ENCODE data around the gene ZCWPW2.

Gene ZCWPW2

GRCh38 chr3:28467414-28467813, 118.9 kb downstream of the ZCWPW2 start:
- DNase-seq = no peak
- H3K27me3 Mint-ChIP-seq = peaks cover 3% of the 10 kb centered on the region

GRCh38 chr3:28476194-28476593, 127.7 kb downstream of the ZCWPW2 start:
- CTCF ChIA-PET = interaction anchor here (1.0 to 1.5 kb wide), 2 partner anchors 9 to 821 kb away, joined by 3 read pairs; no protein-coding TSS in a partner anchor
- H3K36me3 Mint-ChIP-seq = no peaks in the 10 kb centered on the region
- no peak overlapping the region for H3K27ac Mint-ChIP-seq
- H3K9me3 Mint-ChIP-seq = no peaks in the 10 kb centered on the region
- H3K27me3 Mint-ChIP-seq = no peaks in the 10 kb centered on the region
- no peak for DNase-seq
- H3K4me1 Mint-ChIP-seq = no peaks in the 10 kb centered on the region
- no peak overlapping the region for H3K4me3 Mint-ChIP-seq

More at GRCh38 chr3:28467414-28467813, 118.9 kb downstream of the ZCWPW2 start:
- no peaks in the 10 kb centered on the region for H3K36me3 Mint-ChIP-seq
- H3K4me1 Mint-ChIP-seq = no peaks in the 10 kb centered on the region
- no peaks in the 10 kb centered on the region for H3K9me3 Mint-ChIP-seq
- CTCF ChIA-PET = interaction anchor here (1.0 kb wide), 1 partner anchor 9 kb away, joined by 3 read pairs; no protein-coding TSS in a partner anchor
- H3K27ac Mint-ChIP-seq = no peak overlapping the region
- no peak overlapping the region for H3K4me3 Mint-ChIP-seq

GRCh38 chr3:28476764-28477163, 128.2 kb downstream of the ZCWPW2 start:
- H3K36me3 Mint-ChIP-seq = no peaks in the 10 kb centered on the region
- DNase-seq = no peak
- no peak overlapping the region for H3K27ac Mint-ChIP-seq
- no peaks in the 10 kb centered on the region for H3K27me3 Mint-ChIP-seq
- H3K9me3 Mint-ChIP-seq = no peaks in the 10 kb centered on the region
- CTCF ChIA-PET = interaction anchor here (1.0 to 1.5 kb wide), 3 partner anchors 9 to 821 kb away, joined by 3 read pairs; no protein-coding TSS in a partner anchor
- no peaks in the 10 kb centered on the region for H3K4me1 Mint-ChIP-seq
- no peak overlapping the region for H3K4me3 Mint-ChIP-seq

DNA sequence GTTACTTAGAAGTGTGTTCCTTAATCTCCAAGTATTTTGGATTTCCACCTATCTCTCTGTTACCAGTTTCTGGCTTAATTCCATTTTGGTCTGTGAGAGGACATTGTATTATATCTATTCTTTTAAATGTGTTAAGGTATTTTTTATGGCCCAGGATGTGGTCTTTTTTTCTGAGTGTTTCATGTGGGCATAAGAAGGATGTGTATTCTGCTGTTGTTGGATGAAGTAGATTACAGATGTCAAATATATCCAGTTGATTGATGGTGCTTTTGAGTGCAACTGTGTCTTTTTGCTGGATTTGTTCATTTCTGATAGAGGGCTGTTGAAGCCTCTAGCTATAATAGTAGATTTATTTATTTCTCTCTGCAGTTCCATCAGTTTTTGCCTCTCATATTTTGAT, 136.6 kb downstream of the ZCWPW2 start:
- peaks cover 5% of the 10 kb centered on the region for H3K4me1 Mint-ChIP-seq
- H3K36me3 Mint-ChIP-seq = no peaks in the 10 kb centered on the region
- H3K9me3 Mint-ChIP-seq = peaks cover 12% of the 10 kb centered on the region
- CTCF ChIA-PET = no interaction called here
- no peak for DNase-seq
- H3K27me3 Mint-ChIP-seq = no peaks in the 10 kb centered on the region
- H3K27ac Mint-ChIP-seq = no peak overlapping the region
- no peak overlapping the region for H3K4me3 Mint-ChIP-seq

GRCh38 chr3:28495301-28495700, 146.8 kb downstream of the ZCWPW2 start:
- CTCF ChIA-PET = no interaction called here
- Mint-ChIP-seq H3K27me3 (no peaks in the 10 kb centered on the region), H3K9me3 (no peaks in the 10 kb centered on the region), H3K36me3 (no peaks in the 10 kb centered on the region), H3K4me3 (no peak overlapping the region), H3K27ac (no peak overlapping the region), H3K4me1 (no peaks in the 10 kb centered on the region)
- no peak for DNase-seq

- Mint-ChIP-seq H3K27me3 (no peaks in the 10 kb centered on the region), H3K4me3 (no peak overlapping the region), H3K4me1 (no peaks in the 10 kb centered on the region), H3K9me3 (no peaks in the 10 kb centered on the region), H3K27ac (no peak overlapping the region), H3K36me3 (no peaks in the 10 kb centered on the region)
- no peak for DNase-seq
- CTCF ChIA-PET = interaction anchor here (1.5 kb wide), 1 partner anchor 26 kb away, joined by 3 read pairs; no protein-coding TSS in a partner anchor
Observed at GRCh38 chr3:28502397-28502937, 153.9 kb downstream of the ZCWPW2 start.

DNA sequence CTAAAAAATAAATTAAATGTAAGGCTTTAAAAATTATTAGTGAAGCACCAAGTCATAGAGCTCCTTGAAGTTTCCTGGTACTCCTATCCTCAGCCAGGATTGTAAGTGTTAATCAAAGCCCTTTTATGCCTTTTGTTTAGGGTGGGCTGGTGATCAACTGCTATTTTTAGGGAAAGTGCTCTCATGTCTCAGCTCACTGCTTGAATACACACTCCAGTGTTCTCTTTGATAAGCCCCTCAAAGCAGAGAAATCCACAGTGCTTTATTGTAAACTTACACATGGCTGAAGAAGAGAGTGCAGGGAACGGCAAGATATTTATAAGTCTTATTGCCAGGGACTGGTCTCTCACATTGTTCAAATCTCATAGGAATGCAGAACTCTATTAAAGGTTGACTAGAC, 156.5 kb downstream of the ZCWPW2 start:
- Mint-ChIP-seq H3K9me3 (no peaks in the 10 kb centered on the region), H3K4me1 (no peaks in the 10 kb centered on the region), H3K27ac (no peak overlapping the region), H3K36me3 (no peaks in the 10 kb centered on the region), H3K4me3 (no peak overlapping the region), H3K27me3 (no peaks in the 10 kb centered on the region)
- DNase-seq = no peak
- CTCF ChIA-PET = no interaction called here

DNA sequence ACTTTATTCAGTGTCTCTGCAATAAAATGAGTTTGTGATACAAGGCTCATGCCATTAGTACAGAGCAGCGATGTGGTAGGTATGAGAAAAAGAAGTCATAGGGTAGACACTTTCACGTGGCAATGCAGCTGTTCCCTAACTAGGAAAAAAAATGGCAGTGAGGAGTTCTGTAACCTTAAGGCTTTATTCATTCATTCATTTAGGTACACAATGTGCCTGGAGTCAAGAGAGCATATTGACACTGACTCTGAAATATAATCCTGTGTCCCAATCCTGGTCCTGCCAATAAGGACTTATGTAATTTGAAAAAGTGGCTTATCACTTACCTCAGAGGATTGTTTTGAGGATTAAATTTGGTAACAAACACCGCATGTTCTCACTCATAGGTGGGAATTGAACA, 173.1 kb downstream of the ZCWPW2 start:
- Mint-ChIP-seq H3K4me3 (no peak overlapping the region), H3K27me3 (no peaks in the 10 kb centered on the region), H3K36me3 (no peaks in the 10 kb centered on the region), H3K4me1 (no peaks in the 10 kb centered on the region), H3K27ac (no peak overlapping the region), H3K9me3 (no peaks in the 10 kb centered on the region)
- no peak for DNase-seq
- CTCF ChIA-PET = no interaction called here

- DNase-seq = no peak
- Mint-ChIP-seq H3K4me1 (no peaks in the 10 kb centered on the region), H3K9me3 (peaks cover 7% of the 10 kb centered on the region), H3K36me3 (no peaks in the 10 kb centered on the region), H3K27me3 (no peaks in the 10 kb centered on the region), H3K4me3 (no peak overlapping the region), H3K27ac (no peak overlapping the region)
- CTCF ChIA-PET = no interaction called here
Observed at GRCh38 chr3:28542351-28542750, 193.8 kb downstream of the ZCWPW2 start.

GRCh38 chr3:28544236-28544635, 195.7 kb downstream of the ZCWPW2 start:
- CTCF ChIA-PET = no interaction called here
- Mint-ChIP-seq H3K36me3 (no peaks in the 10 kb centered on the region), H3K4me1 (no peaks in the 10 kb centered on the region)

DNA sequence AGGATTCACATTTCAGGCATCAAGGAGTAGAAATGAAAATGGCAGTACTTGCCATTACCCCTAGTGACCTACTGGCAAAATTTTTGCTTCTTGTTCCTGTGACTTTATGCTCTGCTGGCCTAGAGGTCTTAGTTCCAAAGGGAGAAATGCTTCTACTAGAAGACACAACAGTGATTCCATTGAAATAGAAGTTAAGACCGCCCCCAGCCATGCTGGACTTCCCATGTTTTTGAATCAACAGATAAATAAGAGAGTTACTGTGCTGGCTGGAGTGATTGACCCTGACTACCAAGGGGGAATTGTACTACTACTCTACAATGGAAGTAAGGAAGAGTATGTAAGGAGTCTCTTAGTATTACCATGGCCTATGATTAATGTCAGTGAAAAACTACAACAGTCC, 196.3 kb downstream of the ZCWPW2 start:
- Mint-ChIP-seq H3K27me3 (no peaks in the 10 kb centered on the region), H3K4me3 (no peak overlapping the region), H3K9me3 (peaks cover 7% of the 10 kb centered on the region), H3K4me1 (no peaks in the 10 kb centered on the region), H3K36me3 (no peaks in the 10 kb centered on the region), H3K27ac (no peak overlapping the region)
- CTCF ChIA-PET = no interaction called here
- no peak for DNase-seq

More at GRCh38 chr3:28544236-28544635, 195.7 kb downstream of the ZCWPW2 start:
- H3K9me3 Mint-ChIP-seq = peaks cover 7% of the 10 kb centered on the region
- no peak overlapping the region for H3K4me3 Mint-ChIP-seq
- no peak overlapping the region for H3K27ac Mint-ChIP-seq
- DNase-seq = no peak
- H3K27me3 Mint-ChIP-seq = no peaks in the 10 kb centered on the region

- H3K9me3 Mint-ChIP-seq = peaks cover 2% of the 10 kb centered on the region
- no peak for DNase-seq
- CTCF ChIA-PET = no interaction called here
- no peaks in the 10 kb centered on the region for H3K27me3 Mint-ChIP-seq
- no peak overlapping the region for H3K4me3 Mint-ChIP-seq
- no peak overlapping the region for H3K27ac Mint-ChIP-seq
- no peaks in the 10 kb centered on the region for H3K36me3 Mint-ChIP-seq
- no peaks in the 10 kb centered on the region for H3K4me1 Mint-ChIP-seq
Observed at GRCh38 chr3:28547677-28548076, 199.2 kb downstream of the ZCWPW2 start.

DNA sequence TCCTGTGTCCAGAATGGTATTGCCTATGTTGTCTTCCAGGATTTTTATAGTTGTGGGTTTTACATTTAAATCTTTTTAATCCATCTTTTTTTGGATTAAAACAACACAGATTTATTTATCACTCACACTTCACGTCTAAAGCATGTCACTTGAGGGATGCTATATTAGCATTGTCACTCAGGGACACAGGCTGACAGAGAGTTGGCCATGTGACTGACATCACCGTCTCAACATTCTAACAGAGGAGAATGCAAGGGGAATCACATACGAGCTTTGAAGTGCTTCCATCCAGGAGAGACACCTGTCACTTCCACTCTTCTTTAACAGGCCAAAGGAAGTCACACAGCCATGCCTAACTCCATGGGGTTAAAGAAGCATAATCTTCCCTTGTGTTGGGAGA, 204.7 kb downstream of the ZCWPW2 start:
- CTCF ChIA-PET = no interaction called here
- DNase-seq = no peak
- Mint-ChIP-seq H3K4me1 (no peaks in the 10 kb centered on the region), H3K36me3 (no peaks in the 10 kb centered on the region), H3K27me3 (no peaks in the 10 kb centered on the region), H3K4me3 (no peak overlapping the region), H3K27ac (no peak overlapping the region), H3K9me3 (peaks cover 2% of the 10 kb centered on the region)

DNA sequence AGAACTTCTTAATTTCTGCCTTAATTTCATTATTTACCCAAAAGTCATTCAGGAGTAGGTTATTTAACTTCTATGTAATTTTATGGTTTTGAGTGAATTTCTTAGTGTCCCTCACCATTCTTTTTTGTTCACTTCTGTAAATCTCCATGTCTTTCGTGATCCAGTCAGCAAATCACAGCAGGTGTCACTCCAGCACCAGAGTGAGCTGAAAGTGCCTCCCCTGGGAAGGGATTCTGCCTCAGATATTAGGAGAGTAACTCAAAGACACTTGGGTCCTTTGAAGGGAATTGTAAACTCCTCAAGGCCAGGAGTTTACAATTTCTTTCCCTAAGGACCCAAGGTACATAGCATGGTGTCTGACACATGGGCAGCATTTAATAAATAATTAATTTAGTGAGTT, 207.7 kb downstream of the ZCWPW2 start:
- H3K9me3 Mint-ChIP-seq = no peaks in the 10 kb centered on the region
- CTCF ChIA-PET = no interaction called here
- no peak overlapping the region for H3K27ac Mint-ChIP-seq
- no peak for DNase-seq
- H3K27me3 Mint-ChIP-seq = no peaks in the 10 kb centered on the region
- no peaks in the 10 kb centered on the region for H3K4me1 Mint-ChIP-seq
- no peak overlapping the region for H3K4me3 Mint-ChIP-seq
- H3K36me3 Mint-ChIP-seq = no peaks in the 10 kb centered on the region

GRCh38 chr3:28564211-28564610, 215.7 kb downstream of the ZCWPW2 start:
- DNase-seq = no peak
- Mint-ChIP-seq H3K4me3 (no peak overlapping the region), H3K36me3 (no peaks in the 10 kb centered on the region), H3K4me1 (no peaks in the 10 kb centered on the region), H3K27me3 (no peaks in the 10 kb centered on the region), H3K9me3 (no peaks in the 10 kb centered on the region), H3K27ac (no peak overlapping the region)
- CTCF ChIA-PET = no interaction called here

DNA sequence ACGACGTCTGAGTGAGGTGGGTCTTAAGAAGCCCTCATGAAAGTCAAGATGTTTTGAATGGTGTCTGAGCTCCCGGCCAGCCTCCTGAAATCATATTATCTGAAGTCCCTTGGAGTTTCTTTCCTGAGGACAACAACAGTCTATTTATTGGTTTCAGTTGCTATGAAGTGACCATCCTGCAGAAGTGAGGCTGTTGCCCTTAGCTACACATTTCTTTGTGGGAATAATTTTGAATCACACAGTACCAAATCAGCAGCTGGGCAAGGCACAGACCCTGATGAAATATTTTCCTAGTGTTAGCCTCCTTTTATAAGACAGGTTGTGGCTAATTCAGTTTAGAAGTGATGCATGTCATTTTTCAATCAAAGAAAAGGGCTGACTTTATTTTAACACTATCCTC, 220.8 kb downstream of the ZCWPW2 start:
- Mint-ChIP-seq H3K9me3 (no peaks in the 10 kb centered on the region), H3K27me3 (peaks cover 3% of the 10 kb centered on the region), H3K4me3 (no peak overlapping the region), H3K27ac (no peak overlapping the region), H3K4me1 (no peaks in the 10 kb centered on the region), H3K36me3 (no peaks in the 10 kb centered on the region)
- CTCF ChIA-PET = no interaction called here
- DNase-seq = no peak
